ENCODE results near the gene CAB39L. TPM values are rescaled to one million over a fixed set of nuclear protein-coding genes. Genes with fewer than 3 reads are reported as not detected.

The CAB39L gene
- total and polyA plus RNA-seq, 2 of the 4 experiments (the other 2 are of a cell fraction) = 8.5 to 16.7 TPM

DNA sequence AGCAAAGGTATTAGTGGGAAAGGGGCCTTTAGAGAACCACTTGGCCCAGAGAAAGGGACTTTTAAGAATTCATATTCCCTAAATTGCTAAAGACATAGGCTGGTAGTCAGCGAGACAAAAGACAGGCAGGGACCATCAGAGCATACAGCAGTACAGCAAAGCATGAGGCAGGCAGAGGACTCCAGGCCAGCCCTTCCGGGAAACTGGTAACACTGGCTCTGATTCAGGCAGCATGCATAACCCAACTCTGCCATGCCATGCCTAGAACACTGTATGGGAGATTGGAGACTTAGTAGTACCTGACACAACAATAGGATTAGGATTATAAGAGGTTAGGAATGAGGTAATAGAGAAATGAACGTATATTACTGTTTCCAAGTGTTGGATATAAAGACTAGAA lies 34.9 kb downstream of the CAB39L start:
- no peak overlapping the region for H3K27ac ChIP-seq (ENCODE audit: insufficient read depth, low read length)
- POLR2A ChIA-PET (ENCODE audit: unreplicated experiment) = no interaction called here
- no peak overlapping the region for H2AFZ ChIP-seq (replicated peaks; ENCODE audit: low read length, poor library complexity)
- no peak overlapping the region for H3K56ac ChIP-seq (ENCODE audit: extremely low read depth, insufficient read depth, low read length)
- H4K91ac ChIP-seq (ENCODE audit: insufficient read depth, low read depth, low read length) = no peak overlapping the region
- no peaks in the 10 kb centered on the region for H3K27me3 ChIP-seq (ENCODE audit: control insufficient read depth, insufficient read depth, low read length)
- DNase-seq = no peak
- no TSS peak for BruUV-seq (replicated peaks)
- H3K9me1 ChIP-seq (ENCODE audit: insufficient read depth, low read length) = no peaks in the 10 kb centered on the region; the same call in 1 of the 2 replicates
- in situ Hi-C loops (cut with MboI; ENCODE audit: low sequenced_read_pairs) = no loop called here
- H3K79me1 ChIP-seq (ENCODE audit: low read depth in 1 of 2, low read length in 2 of 2) = 0 out of 4 replicates have a peak, but pooled peaks cover 0 to 1% of the 10 kb centered on the region in 2 experiments
- no peak overlapping the region for H3K4me3 ChIP-seq (ENCODE audit: insufficient read depth, low read depth, low read length)
- no peak overlapping the region for H2BK120ac ChIP-seq (ENCODE audit: low read depth, low read length)
- intact Hi-C loops (cut with micrococcal nuclease) = no loop called here
- no peak overlapping the region for H3K18ac ChIP-seq (ENCODE audit: low read depth, low read length)
- 100% methylated on average over 1 of the region's 3 CpGs; no CpG with 5 or more reads in 1 of the 2 experiments for WGBS, 2 experiments (ENCODE audit: extremely low coverage in 2 of 2, insufficient read length in 1 of 2)
- dilution Hi-C loops (cut with HindIII; ENCODE audit: low sequenced_read_pairs, unreplicated experiment) = no loop called here
- no peak overlapping the region for H2AK9ac ChIP-seq (replicated peaks; ENCODE audit: low read depth, low read length, poor library complexity)
- TF ChIP-seq RFX5 (IDR thresholded peaks at IDR 0.05; ENCODE audit: low read depth, low read length) = no peak
- TF ChIP-seq CTCF (conservative IDR thresholded peaks at IDR 0.05; ENCODE audit: low read depth, low read length) = no peak
- no peak for TF ChIP-seq USF2 (IDR thresholded peaks at IDR 0.05; ENCODE audit: low read depth, low read length)
- TF ChIP-seq, protein P1, sequence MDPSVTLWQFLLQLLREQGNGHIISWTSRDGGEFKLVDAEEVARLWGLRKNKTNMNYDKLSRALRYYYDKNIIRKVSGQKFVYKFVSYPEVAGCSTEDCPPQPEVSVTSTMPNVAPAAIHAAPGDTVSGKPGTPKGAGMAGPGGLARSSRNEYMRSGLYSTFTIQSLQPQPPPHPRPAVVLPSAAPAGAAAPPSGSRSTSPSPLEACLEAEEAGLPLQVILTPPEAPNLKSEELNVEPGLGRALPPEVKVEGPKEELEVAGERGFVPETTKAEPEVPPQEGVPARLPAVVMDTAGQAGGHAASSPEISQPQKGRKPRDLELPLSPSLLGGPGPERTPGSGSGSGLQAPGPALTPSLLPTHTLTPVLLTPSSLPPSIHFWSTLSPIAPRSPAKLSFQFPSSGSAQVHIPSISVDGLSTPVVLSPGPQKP (IDR thresholded peaks at IDR 0.05; ENCODE audit: borderline replicate concordance, low read depth, low read length) = no peak
- no peak for TF ChIP-seq BHLHE40 (IDR thresholded peaks at IDR 0.05; ENCODE audit: low read depth, low read length)
- TF ChIP-seq RAD21 (IDR thresholded peaks at IDR 0.05; ENCODE audit: low read length) = no peak
- H3K36me3 ChIP-seq (ENCODE audit: control insufficient read depth, insufficient read depth, low read length) = no peaks in the 10 kb centered on the region
- H3K14ac ChIP-seq (replicated peaks; ENCODE audit: low read depth, low read length) = no peak overlapping the region
- H3K4ac ChIP-seq (ENCODE audit: low read depth, low read length) = no peak overlapping the region
- CTCF ChIA-PET = no interaction called here
- no peak overlapping the region; the same call in 1 of the 2 replicates for H2AK5ac ChIP-seq (ENCODE audit: low read depth, low read length)
- no peak overlapping the region for H2BK20ac ChIP-seq (ENCODE audit: low read depth, low read length)
- ATAC-seq (ENCODE audit: low read depth) = no peak
- no peaks in the 10 kb centered on the region for H3K4me1 ChIP-seq (ENCODE audit: control insufficient read depth, insufficient read depth, low read length)
- H3K4me2 ChIP-seq (ENCODE audit: low read depth, low read length) = no peak overlapping the region
- no peak overlapping the region for H3K9ac ChIP-seq (ENCODE audit: low read depth, low read length)
- H4K8ac ChIP-seq (ENCODE audit: low read depth in 2 of 2, low read length in 2 of 2) = no peak overlapping the region
- no peaks in the 10 kb centered on the region for H4K20me1 ChIP-seq (ENCODE audit: insufficient read depth, low read length)
- H2BK5ac ChIP-seq (ENCODE audit: low read depth, low read length, poor library complexity, severe bottlenecking) = no peak overlapping the region
- H4K5ac ChIP-seq (ENCODE audit: low read depth, low read length) = no peak overlapping the region
- H3K9me3 ChIP-seq (ENCODE audit: control insufficient read depth, insufficient read depth, low read length) = peaks cover 4% of the 10 kb centered on the region
- H2BK15ac ChIP-seq (ENCODE audit: low read depth, low read length) = no peak overlapping the region
- H3K23ac ChIP-seq (ENCODE audit: low read depth, low read length) = no peak overlapping the region
